Measurements from ENCODE around the gene PRUNE2. TPM values are rescaled to one million over a fixed set of nuclear protein-coding genes. Genes with fewer than 3 reads are reported as not detected.

PRUNE2 gene
- polyA plus RNA-seq, 3 donors = 0.72 to 1.8 (median 1.5) TPM

GRCh38 chr9:76624391-76625048 lies 281.4 kb downstream of the PRUNE2 start:
- no peak overlapping the region for H2AFZ ChIP-seq (ENCODE audit: insufficient read depth, low read depth, low read length, poor library complexity, severe bottlenecking)

GRCh38 chr9:76620996-76621395 lies 284.9 kb downstream of the PRUNE2 start:
- no peaks in the 10 kb centered on the region for H4K20me1 ChIP-seq (ENCODE audit: insufficient read depth, low read length)
- H3K27ac ChIP-seq (ENCODE audit: low read depth in 1 of 2, low read length in 2 of 2) = no peak overlapping the region
- H3K9me3 Mint-ChIP-seq = peaks cover 0 to 3% (median 0%) of the 10 kb centered on the region in 7 donors
- H3K36me3 ChIP-seq (replicated peaks in 1 of 2; ENCODE audit: control insufficient read depth in 1 of 2, insufficient read depth in 2 of 2, low read length in 2 of 2) = no peaks in the 10 kb centered on the region
- no peak overlapping the region for H3K4me3 Mint-ChIP-seq
- no peaks in the 10 kb centered on the region for H3K27me3 Mint-ChIP-seq (ENCODE audit: low read depth in 3 of 3)
- no peak overlapping the region for H3K4me3 ChIP-seq (replicated peaks in 1 of 3; ENCODE audit: low read depth in 2 of 3, low read length in 3 of 3)
- no peak overlapping the region for H3K9ac ChIP-seq (ENCODE audit: insufficient read depth, low read length, poor library complexity, severe bottlenecking)
- peak overlapping the region in 3 of 7 donors; percentile 19 to 49 (median 41) for H3K27ac Mint-ChIP-seq
- no CpG with 5 or more reads among the region's 3 CpGs for WGBS (ENCODE audit: insufficient coverage)
- peaks cover 0 to 2% of the 10 kb centered on the region in 2 donors for H3K36me3 Mint-ChIP-seq
- H3K4me1 ChIP-seq (ENCODE audit: control insufficient read depth in 1 of 2, insufficient read depth in 2 of 2, low read length in 2 of 2) = peaks cover 42 to 62% of the 10 kb centered on the region in 2 donors
- H3K4me1 Mint-ChIP-seq = peaks cover 59% of the 10 kb centered on the region
- H3K27me3 ChIP-seq (ENCODE audit: control insufficient read depth in 2 of 2, insufficient read depth in 2 of 2, low read length in 2 of 2) = no peaks in the 10 kb centered on the region
- H3K4me2 ChIP-seq (replicated peaks; ENCODE audit: extremely low read depth, low read length, poor library complexity, severe bottlenecking) = no peak overlapping the region
- no peaks in the 10 kb centered on the region for H3K9me3 ChIP-seq (replicated peaks in 1 of 2; ENCODE audit: control insufficient read depth in 1 of 2, insufficient read depth in 1 of 2, low read length in 2 of 2)
- no peaks in the 10 kb centered on the region for H3K79me2 ChIP-seq (ENCODE audit: insufficient read depth, low read length)
- DNase-seq = no peak
- intact Hi-C loops (cut with micrococcal nuclease) = no loop called here
- H2AFZ ChIP-seq (ENCODE audit: insufficient read depth, low read depth, low read length, poor library complexity, severe bottlenecking) = no peak overlapping the region
- no peak for TF ChIP-seq CTCF (IDR thresholded peaks at IDR 0.05)

More at GRCh38 chr9:76624391-76625048, 281.4 kb downstream of the PRUNE2 start:
- Histone ChIP-seq H3K9me3 (replicated peaks in 1 of 2; ENCODE audit: control insufficient read depth in 1 of 2, insufficient read depth in 1 of 2, low read length in 2 of 2) (no peaks in the 10 kb centered on the region), H3K9ac (ENCODE audit: insufficient read depth, low read length, poor library complexity, severe bottlenecking) (no peak overlapping the region), H3K4me3 (replicated peaks in 1 of 3; ENCODE audit: low read depth in 2 of 3, low read length in 3 of 3) (no peak overlapping the region), H3K79me2 (ENCODE audit: insufficient read depth, low read length) (no peaks in the 10 kb centered on the region), H3K36me3 (replicated peaks in 1 of 2; ENCODE audit: control insufficient read depth in 1 of 2, insufficient read depth in 2 of 2, low read length in 2 of 2) (no peaks in the 10 kb centered on the region), H3K27ac (ENCODE audit: low read depth in 1 of 2, low read length in 2 of 2) (no peak overlapping the region), H3K4me2 (replicated peaks; ENCODE audit: extremely low read depth, low read length, poor library complexity, severe bottlenecking) (no peak overlapping the region), H4K20me1 (ENCODE audit: insufficient read depth, low read length) (no peaks in the 10 kb centered on the region), H3K27me3 (ENCODE audit: control insufficient read depth in 2 of 2, insufficient read depth in 2 of 2, low read length in 2 of 2) (no peaks in the 10 kb centered on the region), H3K4me1 (ENCODE audit: control insufficient read depth in 1 of 2, insufficient read depth in 2 of 2, low read length in 2 of 2) (peaks cover 30 to 46% of the 10 kb centered on the region in 2 donors)
- intact Hi-C loops (cut with micrococcal nuclease) = no loop called here
- 67% methylated on average over 1 of the region's 5 CpGs for WGBS (ENCODE audit: insufficient coverage)
- Mint-ChIP-seq H3K27ac (peak overlapping the region in 2 of 7 donors; percentile 9 to 48), H3K4me3 (no peak overlapping the region), H3K27me3 (ENCODE audit: low read depth in 3 of 3) (no peaks in the 10 kb centered on the region), H3K9me3 (peaks cover 0 to 3% (median 0%) of the 10 kb centered on the region in 7 donors), H3K36me3 (no peaks in the 10 kb centered on the region), H3K4me1 (peaks cover 64% of the 10 kb centered on the region)
- no peak for DNase-seq
- TF ChIP-seq CTCF (IDR thresholded peaks at IDR 0.05) = no peak

Measured in CD14-positive monocyte (primary cell).